CD4-positive, alpha-beta T cell (primary cell): ENCODE measurements around the gene ITGB2. TPM values are rescaled to one million over a fixed set of nuclear protein-coding genes. Genes with fewer than 3 reads are reported as not detected.

ENCODE experiments used
- ATAC-seq: fragments of 200-7000 bp; cut with Tn5 transposase; one replicate; pipeline ENCODE4 v1.10.0; 2022; ENCODE audit warnings: mild to moderate bottlenecking; ENCODE audit not compliant: poor library complexity
- CTCF ChIA-PET: fragments of 350-600 bp; sonication (Branson Sonifier 250); formaldehyde crosslinking; loops from one replicate; lab custom pipeline; 2021; ENCODE audit warnings: antibody characterized with exemption, inconsistent platforms; lab: Charles Lee
- POLR2A ChIA-PET: fragments of 350-600 bp; sonication (Branson Sonifier 250); formaldehyde crosslinking; loops from one replicate; lab custom pipeline; 2021; ENCODE audit warnings: antibody characterized with exemption, inconsistent platforms; lab: Charles Lee
- DNase-seq, 14 experiments: peaks; one replicate each; pipeline ENCODE4 v3.0.0-alpha.2; 2013 to 2020; ENCODE audit warnings: mixed read lengths in 2 of 14
- H3K27ac ChIP-seq, 2 donors: one replicate each; pipeline versions ENCODE4 v1.5.1 to v1.7.0; 2013; ENCODE audit warnings: low read length in 2 of 2, low read depth in 1 of 2, mild to moderate bottlenecking in 1 of 2
- H3K27me3 ChIP-seq, 2 experiments: 1 replicate in 1 of 2; 2 replicates in 1 of 2; pipeline versions ENCODE4 v1.6.1 to v1.7.0; 2013; ENCODE audit warnings: low read length in 2 of 2, control low read depth in 1 of 2, mild to moderate bottlenecking in 1 of 2, moderate library complexity in 1 of 2; ENCODE audit not compliant: insufficient read depth in 2 of 2, control insufficient read depth in 1 of 2
- H3K36me3 ChIP-seq: one replicate; pipeline ENCODE4 v1.6.1; 2013; ENCODE audit warnings: low read length, control low read depth; ENCODE audit not compliant: insufficient read depth
- H3K4me1 ChIP-seq: one replicate; pipeline ENCODE4 v1.6.1; 2013; ENCODE audit warnings: low read length, control low read depth; ENCODE audit not compliant: insufficient read depth
- H3K4me3 ChIP-seq: one replicate; pipeline ENCODE4 v1.5.1; 2013; ENCODE audit warnings: mild to moderate bottlenecking, low read length, moderate library complexity
- H3K9me3 ChIP-seq, 2 experiments: 1 replicate in 1 of 2; 2 replicates in 1 of 2; pipeline versions ENCODE4 v1.6.1 to v1.7.0; 2013; ENCODE audit warnings: low read length in 2 of 2, mild to moderate bottlenecking in 2 of 2, control low read depth in 1 of 2, moderate library complexity in 1 of 2; ENCODE audit not compliant: control insufficient read depth in 1 of 2, insufficient read depth in 1 of 2
- H3K27ac Mint-ChIP-seq: one replicate; pipeline ENCODE4 v1.8.0; 2020; ENCODE audit warnings: mixed read lengths
- H3K27me3 Mint-ChIP-seq: one replicate; pipeline ENCODE4 v1.8.0; 2021; ENCODE audit warnings: mixed read lengths
- H3K36me3 Mint-ChIP-seq: one replicate; pipeline ENCODE4 v1.8.0; 2021; ENCODE audit warnings: low read depth, mixed read lengths
- H3K4me1 Mint-ChIP-seq: one replicate; pipeline ENCODE4 v1.8.0; 2021; ENCODE audit warnings: low read depth, mixed read lengths
- H3K4me3 Mint-ChIP-seq: one replicate; pipeline ENCODE4 v1.8.0; 2020; ENCODE audit warnings: mild to moderate bottlenecking, mixed read lengths
- H3K9me3 Mint-ChIP-seq: one replicate; pipeline ENCODE4 v1.8.0; 2020; ENCODE audit warnings: mixed read lengths
- CTCF ChIP-seq: fragments of 200-600 bp; IDR thresholded peaks from one replicate; pipeline ENCODE4 v1.8.0; 2022; ENCODE audit warnings: antibody characterized with exemption, mild to moderate bottlenecking
- intact Hi-C, 2 experiments: fragments of 100-400 bp; cut with DNase I in 1 of 2; cut with micrococcal nuclease in 1 of 2; formaldehyde crosslinking; loops; one replicate each; pipeline versions ENCODE4 v1.15.1 to v1.9.0; 2023 to 2025; cut with DNase I, micrococcal nuclease
- total RNA-seq, 174 experiments: library from RNA in 2 of 174; stranded (reverse) in 2 of 174; gene quantifications; one replicate each; pipeline ENCODE4 v1.2.3 and lab custom pipeline; 2021 to 2026

The ITGB2 gene
- total RNA-seq, 2 experiments from 2014 or later = 283 to 284 TPM

GRCh38 chr21:44921928-44922327 is 1.2 kb upstream of the ITGB2 start:
- no peak for ATAC-seq
- no peaks in the 10 kb centered on the region for H3K9me3 Mint-ChIP-seq
- CTCF ChIA-PET = no interaction called here

GRCh38 chr21:44919913-44920693 is 596 bp downstream of the ITGB2 start:
- ChIA-PET POLR2A (interaction anchor here (0.7 to 10.8 kb wide), 9 partner anchors 9 to 119 kb away, joined by 4 to 362 read pairs (median 7); partner anchors contain the start of gene UBE2G2), CTCF (interaction anchor here (1.4 kb wide), 1 partner anchor 13 kb away, joined by 4 read pairs; no protein-coding TSS in a partner anchor)
- Mint-ChIP-seq H3K36me3 (peaks cover 47% of the 10 kb centered on the region), H3K27me3 (no peaks in the 10 kb centered on the region), H3K4me3 (peak overlapping the region; percentile 96), H3K4me1 (peaks cover 83% of the 10 kb centered on the region), H3K9me3 (no peaks in the 10 kb centered on the region), H3K27ac (peak overlapping the region; percentile 96)
- ATAC-seq (peak; percentile 28), DNase-seq (peak in 3 of 14 experiments; percentile 16 to 52 (median 49))
- intact Hi-C loops = no loop called here
- no peaks in the 10 kb centered on the region for H3K27me3 ChIP-seq
- peak overlapping the region; percentile 80 for H3K4me3 ChIP-seq
- H3K27ac ChIP-seq = peak overlapping the region; percentile 71 to 73
- peaks cover 18% of the 10 kb centered on the region for H3K36me3 ChIP-seq
- H3K4me1 ChIP-seq = peaks cover 68% of the 10 kb centered on the region
- no peaks in the 10 kb centered on the region for H3K9me3 ChIP-seq
- TF ChIP-seq CTCF = no peak

More at GRCh38 chr21:44921928-44922327, 1.2 kb upstream of the ITGB2 start:
- H3K9me3 ChIP-seq = no peaks in the 10 kb centered on the region
- peaks cover 82% of the 10 kb centered on the region for H3K4me1 Mint-ChIP-seq
- H3K27me3 ChIP-seq = no peaks in the 10 kb centered on the region
- peaks cover 18% of the 10 kb centered on the region for H3K36me3 ChIP-seq
- peak overlapping the region in 1 of 2 donors; percentile 73 for H3K27ac ChIP-seq
- peak overlapping the region; percentile 96 for H3K27ac Mint-ChIP-seq
- H3K4me1 ChIP-seq = peaks cover 68% of the 10 kb centered on the region
- H3K4me3 ChIP-seq = peak overlapping the region; percentile 80
- peak overlapping the region; percentile 80 for H3K4me3 Mint-ChIP-seq
- intact Hi-C loops = no loop called here
- H3K36me3 Mint-ChIP-seq = peaks cover 40% of the 10 kb centered on the region
- POLR2A ChIA-PET = interaction anchor here (1.5 to 1.8 kb wide), 2 partner anchors 9 to 11 kb away, joined by 5 to 14 read pairs; no protein-coding TSS in a partner anchor
- no peak for DNase-seq
- TF ChIP-seq CTCF = no peak
- H3K27me3 Mint-ChIP-seq = no peaks in the 10 kb centered on the region

- CTCF ChIA-PET = interaction anchor here (0.6 to 1.4 kb wide), 2 partner anchors 12 to 220 kb away, joined by 3 to 4 read pairs; no protein-coding TSS in a partner anchor
- POLR2A ChIA-PET = interaction anchor here (1.2 to 10.8 kb wide), 3 partner anchors 8 to 118 kb away, joined by 7 to 362 read pairs (median 12); partner anchors contain the start of gene UBE2G2
- H3K4me3 Mint-ChIP-seq = peak overlapping the region; percentile 96
- no peaks in the 10 kb centered on the region for H3K27me3 ChIP-seq
- peak in 2 of 14 experiments; percentile 33 to 34 for DNase-seq
- peak overlapping the region; percentile 96 for H3K27ac Mint-ChIP-seq
- intact Hi-C loops = no loop called here
- TF ChIP-seq CTCF = no peak
- H3K4me1 Mint-ChIP-seq = peaks cover 83% of the 10 kb centered on the region
- H3K36me3 ChIP-seq = peaks cover 18% of the 10 kb centered on the region
- no peaks in the 10 kb centered on the region for H3K9me3 Mint-ChIP-seq
- H3K27me3 Mint-ChIP-seq = no peaks in the 10 kb centered on the region
- ATAC-seq = no peak
- no peaks in the 10 kb centered on the region for H3K9me3 ChIP-seq
- peak overlapping the region; percentile 80 for H3K4me3 ChIP-seq
- peaks cover 68% of the 10 kb centered on the region for H3K4me1 ChIP-seq
- H3K36me3 Mint-ChIP-seq = peaks cover 47% of the 10 kb centered on the region
- H3K27ac ChIP-seq = peak overlapping the region; percentile 71 to 73
These were observed 1.4 kb downstream of the ITGB2 start for GRCh38 chr21:44919111-44919912.
